GM12874 (cell line): Measurements from ENCODE around the gene UBL4B.

Experiments used
- TF ChIP-seq, protein P1 (sequence below): IDR thresholded peaks from 2 replicates; pipeline ENCODE4 v1.5.1; 2011; ENCODE audit warnings: low read depth, mild to moderate bottlenecking, control low read depth, low read length, moderate library complexity; ENCODE audit not compliant: insufficient read depth

Gene UBL4B

DNA sequence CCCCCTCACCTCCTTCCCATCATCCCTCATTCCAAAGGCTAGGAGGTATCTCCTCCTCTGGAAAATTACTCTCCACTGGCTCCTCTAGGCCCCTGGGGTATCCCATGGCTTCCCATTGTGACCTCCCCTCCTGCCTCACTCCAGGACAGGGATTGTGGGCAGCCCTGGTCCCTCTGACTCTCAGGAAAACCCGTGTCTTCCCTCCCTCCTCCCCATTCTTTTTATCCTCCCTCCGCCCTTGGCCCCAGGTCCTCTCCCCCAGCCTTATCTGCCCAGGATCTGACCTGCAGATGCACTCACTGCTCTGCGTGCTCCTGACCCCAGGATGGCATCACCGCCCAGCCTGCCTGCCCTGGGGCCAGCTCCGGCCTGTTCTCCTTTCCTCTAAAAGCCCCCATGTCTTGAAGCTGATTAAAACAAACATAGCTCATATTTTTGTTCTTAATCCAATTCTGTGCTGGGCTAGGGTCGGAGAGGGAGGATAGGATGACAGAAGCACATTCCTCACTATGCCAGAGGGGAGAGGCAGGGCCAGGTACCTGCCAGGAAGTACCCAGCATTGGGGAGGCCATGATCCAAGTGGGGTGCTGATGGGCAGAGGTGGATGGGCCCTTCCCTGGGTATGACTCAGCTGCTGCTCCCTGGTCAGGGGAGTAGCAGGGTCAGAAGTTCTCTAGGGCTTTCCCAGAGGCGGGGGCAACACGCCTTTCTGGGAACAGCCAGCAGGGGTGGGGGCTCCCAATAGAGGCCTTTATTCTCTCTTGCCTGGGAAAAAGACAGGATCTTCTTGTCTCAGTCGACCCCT is 13.8 kb upstream of the UBL4B start:
- TF ChIP-seq, protein P1, sequence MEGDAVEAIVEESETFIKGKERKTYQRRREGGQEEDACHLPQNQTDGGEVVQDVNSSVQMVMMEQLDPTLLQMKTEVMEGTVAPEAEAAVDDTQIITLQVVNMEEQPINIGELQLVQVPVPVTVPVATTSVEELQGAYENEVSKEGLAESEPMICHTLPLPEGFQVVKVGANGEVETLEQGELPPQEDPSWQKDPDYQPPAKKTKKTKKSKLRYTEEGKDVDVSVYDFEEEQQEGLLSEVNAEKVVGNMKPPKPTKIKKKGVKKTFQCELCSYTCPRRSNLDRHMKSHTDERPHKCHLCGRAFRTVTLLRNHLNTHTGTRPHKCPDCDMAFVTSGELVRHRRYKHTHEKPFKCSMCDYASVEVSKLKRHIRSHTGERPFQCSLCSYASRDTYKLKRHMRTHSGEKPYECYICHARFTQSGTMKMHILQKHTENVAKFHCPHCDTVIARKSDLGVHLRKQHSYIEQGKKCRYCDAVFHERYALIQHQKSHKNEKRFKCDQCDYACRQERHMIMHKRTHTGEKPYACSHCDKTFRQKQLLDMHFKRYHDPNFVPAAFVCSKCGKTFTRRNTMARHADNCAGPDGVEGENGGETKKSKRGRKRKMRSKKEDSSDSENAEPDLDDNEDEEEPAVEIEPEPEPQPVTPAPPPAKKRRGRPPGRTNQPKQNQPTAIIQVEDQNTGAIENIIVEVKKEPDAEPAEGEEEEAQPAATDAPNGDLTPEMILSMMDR, result no peak

DNA sequence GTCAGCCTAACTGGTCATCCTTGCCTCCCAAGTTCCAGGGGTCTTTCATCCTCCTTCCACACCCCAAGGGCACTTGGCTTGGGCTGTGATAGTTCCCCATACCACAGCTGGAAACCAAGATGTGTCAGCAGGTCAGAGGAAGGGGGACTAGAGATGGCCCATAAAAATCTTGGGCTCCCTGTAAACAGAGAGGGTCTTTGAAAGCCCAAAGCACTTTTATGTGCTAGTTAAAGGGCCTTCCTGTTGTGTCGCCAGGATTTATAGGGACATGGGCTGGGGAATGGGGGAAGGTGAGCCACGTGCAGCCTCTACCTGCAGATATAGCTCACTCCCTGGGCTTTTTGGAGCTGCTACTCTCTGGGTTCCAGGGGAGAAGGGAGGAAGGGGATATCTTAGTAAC is 11.9 kb upstream of the UBL4B start:
- TF ChIP-seq, protein P1, result no peak

DNA sequence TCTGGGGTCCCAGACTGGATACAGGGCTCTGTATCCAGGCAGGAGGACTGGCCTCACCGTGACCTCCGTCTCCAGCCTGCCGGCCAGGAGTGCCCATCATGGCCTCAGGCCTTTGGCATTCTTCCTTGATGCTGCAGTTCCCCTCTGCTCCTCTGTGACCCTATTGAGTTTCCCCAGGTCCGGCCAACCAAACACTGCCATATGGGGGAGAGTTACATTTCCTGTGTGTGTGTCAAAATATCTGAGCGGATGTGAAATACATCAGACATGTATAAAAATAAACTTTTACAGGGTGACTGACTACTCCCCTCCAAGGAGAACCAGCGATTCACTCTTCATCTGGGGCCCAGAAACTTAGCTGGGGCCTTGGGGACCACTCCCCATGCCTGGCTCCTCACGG is 10.2 kb upstream of the UBL4B start:
- TF ChIP-seq, protein P1, result no peak

DNA sequence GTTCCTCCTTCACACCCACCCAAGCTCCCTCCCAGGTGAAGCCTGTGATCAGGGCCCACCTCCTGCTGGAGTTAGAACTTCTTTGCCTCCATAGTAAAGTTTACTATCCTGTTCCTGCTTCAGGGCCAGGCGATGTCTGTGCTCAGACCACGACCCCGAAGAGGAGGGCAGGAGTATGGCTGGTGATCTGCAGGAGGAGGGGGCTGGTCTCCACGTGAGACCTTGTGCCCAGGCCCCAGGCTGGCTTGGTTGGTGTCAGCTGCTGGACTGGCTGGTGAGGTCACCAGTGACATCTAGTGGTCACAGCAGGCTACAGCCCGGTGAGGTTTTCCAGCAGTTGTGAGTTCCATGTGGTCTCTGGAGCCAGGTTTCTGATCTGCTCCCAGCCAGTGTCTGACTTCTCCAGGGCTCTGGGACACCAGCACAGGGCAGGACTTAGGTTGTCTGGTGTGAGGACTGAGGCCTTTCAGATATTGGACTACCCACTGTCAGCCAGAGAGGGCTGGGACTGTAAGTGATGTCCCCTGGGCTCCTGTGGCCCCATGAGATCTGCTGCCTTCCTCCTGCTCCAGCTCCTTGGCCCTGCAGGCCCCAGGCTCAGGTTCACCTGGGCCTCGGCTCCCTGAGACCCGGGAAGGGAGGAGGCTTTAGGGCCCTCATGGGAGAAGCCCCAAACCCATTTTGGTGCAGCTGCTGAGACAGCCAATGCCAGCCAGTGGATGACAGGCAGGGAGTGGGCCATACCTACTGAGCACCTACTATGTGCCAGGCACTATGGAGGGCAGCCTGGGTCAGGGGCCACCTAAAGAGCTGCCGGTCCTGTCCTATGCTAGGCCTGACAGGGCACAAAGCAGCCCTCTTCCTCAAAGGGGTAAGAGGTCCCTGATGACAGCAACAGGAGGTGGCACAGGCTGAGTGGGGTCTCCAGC is 6.0 kb upstream of the UBL4B start:
- TF ChIP-seq, protein P1, result peak; percentile 97

DNA sequence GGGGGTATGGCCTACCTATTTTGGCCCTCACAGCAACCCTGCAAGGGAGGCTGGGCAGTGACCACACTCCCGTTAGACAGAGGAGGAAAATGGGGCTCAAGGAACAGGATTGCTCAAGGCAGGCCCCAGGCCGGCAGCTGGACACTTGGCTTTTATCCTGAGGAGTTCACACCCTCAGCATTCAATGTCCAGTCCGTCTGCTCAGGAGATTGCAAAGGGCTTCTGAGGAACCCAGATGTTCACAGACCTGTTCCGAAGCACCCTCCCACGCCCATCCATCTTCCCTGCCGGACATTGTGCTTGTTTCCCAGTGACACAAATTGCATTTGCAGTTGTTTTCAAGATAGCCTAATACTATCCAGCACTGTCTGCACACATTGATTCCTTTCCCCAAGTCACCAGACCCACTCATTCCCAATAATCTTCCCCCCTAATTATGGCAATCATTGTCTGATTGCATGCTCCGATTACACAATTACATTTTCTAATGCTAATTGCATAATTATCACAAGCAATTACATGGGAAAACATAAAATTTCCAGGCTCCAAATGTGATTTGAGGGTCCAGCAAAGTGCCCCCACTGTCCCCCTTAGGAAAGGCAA is 4.3 kb upstream of the UBL4B start:
- TF ChIP-seq, protein P1, result no peak

DNA sequence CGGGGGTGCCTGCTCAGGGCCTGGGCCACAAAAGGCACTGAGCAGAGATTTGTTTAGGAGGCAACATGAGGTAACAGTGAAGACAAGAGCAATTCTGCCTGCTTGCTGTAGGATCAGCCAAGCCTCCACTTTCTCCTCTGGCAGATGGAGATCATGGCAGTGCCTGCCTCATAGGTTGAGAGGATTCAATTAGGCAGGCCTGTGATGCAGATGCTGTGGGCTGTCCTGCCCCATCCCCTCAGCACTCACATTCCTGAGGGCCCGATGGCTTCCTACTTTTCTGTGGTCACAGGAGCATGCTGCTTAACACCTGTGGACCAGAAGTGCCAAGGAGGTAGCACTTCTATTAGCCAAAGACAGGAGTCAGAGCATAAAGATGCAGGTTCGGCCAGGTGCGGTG is 1.2 kb upstream of the UBL4B start:
- TF ChIP-seq, protein P1, result no peak

DNA sequence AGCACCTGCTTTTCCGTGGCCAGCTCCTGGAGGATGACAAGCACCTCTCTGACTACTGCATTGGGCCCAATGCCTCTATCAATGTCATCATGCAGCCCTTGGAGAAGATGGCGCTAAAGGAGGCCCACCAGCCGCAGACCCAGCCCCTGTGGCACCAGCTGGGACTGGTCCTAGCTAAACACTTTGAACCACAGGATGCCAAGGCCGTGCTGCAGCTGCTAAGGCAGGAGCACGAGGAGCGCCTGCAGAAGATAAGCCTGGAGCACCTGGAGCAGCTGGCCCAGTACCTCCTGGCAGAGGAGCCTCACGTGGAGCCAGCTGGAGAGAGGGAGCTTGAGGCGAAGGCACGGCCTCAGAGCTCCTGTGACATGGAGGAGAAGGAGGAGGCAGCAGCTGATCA is 413 bp downstream of the UBL4B start:
- TF ChIP-seq, protein P1, result no peak
